Endothelial cell of umbilical vein (primary cell): ENCODE data around the gene PLXNA4. TPM values are rescaled to one million over a fixed set of nuclear protein-coding genes. Genes with fewer than 3 reads are reported as not detected.

Source experiments
- BruUV-seq: library from RNA; stranded (reverse); fragments of 400-500 nt; replicated peaks from 2 replicates; lab custom pipeline; 2021; lab: Mats Ljungman, UMichigan
- CTCF ChIA-PET: fragments of 300-600, 350-600 bp; sonication (Branson Sonifier 250); formaldehyde crosslinking; loops from one replicate; lab custom pipeline; 2021; ENCODE audit warnings: antibody characterized with exemption, inconsistent platforms; lab: Charles Lee
- POLR2A ChIA-PET: fragments of 300-600, 350-600 bp; sonication (Branson Sonifier 250); formaldehyde crosslinking; loops from one replicate; lab custom pipeline; 2021; ENCODE audit warnings: antibody characterized with exemption, inconsistent platforms; lab: Charles Lee
- DNase-seq: peaks from one replicate; pipeline ENCODE4 v3.0.0-alpha.2; 2011; ENCODE audit warnings: low read depth, low spot score
- FAIRE-seq: peaks from 2 replicates; lab custom pipeline; 2011; peaks lifted over from hg19 to GRCh38; lab: Jason Lieb, UNC
- H2AFZ ChIP-seq: 2 replicates; pipeline ENCODE4 v1.6.0; 2012; ENCODE audit warnings: low read depth, low read length, control low read depth, inconsistent platforms
- H3K27ac ChIP-seq: 2 replicates; pipeline ENCODE4 v1.5.1; 2011; ENCODE audit warnings: low read depth, mild to moderate bottlenecking, control low read depth, low read length, moderate library complexity; ENCODE audit not compliant: insufficient read depth
- H3K27me3 ChIP-seq, 2 experiments: 2 replicates each; pipeline versions ENCODE4 v1.6.0 to v1.6.1; 2011; ENCODE audit warnings: low read length in 2 of 2, mixed read lengths in 1 of 2; ENCODE audit not compliant: control insufficient read depth in 2 of 2, insufficient read depth in 2 of 2
- H3K36me3 ChIP-seq, 2 experiments: 2 replicates in 1 of 2; 3 replicates in 1 of 2; pipeline ENCODE4 v1.5.1; 2011; ENCODE audit warnings: low read length in 2 of 2, mild to moderate bottlenecking in 1 of 2, moderate library complexity in 1 of 2; ENCODE audit not compliant: control insufficient read depth in 2 of 2, insufficient read depth in 2 of 2; ENCODE audit errors: extremely low read depth in 1 of 2
- H3K4me1 ChIP-seq: 3 replicates; pipeline ENCODE4 v1.5.1; 2011; ENCODE audit warnings: mild to moderate bottlenecking, low read length; ENCODE audit not compliant: control insufficient read depth, insufficient read depth; ENCODE audit errors: extremely low read depth
- H3K4me2 ChIP-seq: 2 replicates; pipeline ENCODE4 v1.6.1; 2011; ENCODE audit warnings: low read length, control low read depth, mixed read lengths; ENCODE audit not compliant: insufficient read depth
- H3K4me3 ChIP-seq, 3 experiments: fragments of 200-600 bp in 1 of 3; sonication (generic), shearing (Covaris generic) in 1 of 3; replicated peaks in 1 of 3; 2 replicates each; pipeline ENCODE4 v1.5.1; 2011 to 2016; ENCODE audit warnings: control low read depth in 3 of 3, low read length in 3 of 3, mild to moderate bottlenecking in 2 of 3, inconsistent platforms in 1 of 3, low read depth in 1 of 3, moderate library complexity in 1 of 3; ENCODE audit not compliant: insufficient read depth in 1 of 3
- H3K79me2 ChIP-seq: 2 replicates; pipeline ENCODE4 v1.6.0; 2012; ENCODE audit warnings: low read length, inconsistent platforms; ENCODE audit not compliant: control insufficient read depth, insufficient read depth
- H3K9ac ChIP-seq: replicated peaks from 2 replicates; pipeline ENCODE3; 2011; ENCODE audit warnings: low read length, control low read depth; ENCODE audit not compliant: insufficient read depth; ENCODE audit errors: extremely low read depth
- H3K9me1 ChIP-seq: replicated peaks from 3 replicates; pipeline ENCODE4 v1.6.0; 2011; ENCODE audit warnings: mild to moderate bottlenecking, low read length; ENCODE audit not compliant: control insufficient read depth, insufficient read depth; ENCODE audit errors: extremely low read depth
- H3K9me3 ChIP-seq: replicated peaks from 2 replicates; pipeline ENCODE4 v1.5.1; 2012; ENCODE audit warnings: low read length, inconsistent platforms; ENCODE audit not compliant: control insufficient read depth, insufficient read depth
- H4K20me1 ChIP-seq: replicated peaks from 2 replicates; pipeline ENCODE3; 2011; ENCODE audit warnings: mild to moderate bottlenecking, low read length; ENCODE audit not compliant: control insufficient read depth, insufficient read depth; ENCODE audit errors: extremely low read depth
- CTCF ChIP-seq, 2 donors: IDR thresholded peaks; 1 replicate in 1 of 2; 2 replicates in 1 of 2; pipeline ENCODE4 v1.5.1; 2011; ENCODE audit warnings: low read length in 2 of 2, mild to moderate bottlenecking in 2 of 2, moderate library complexity in 2 of 2, control low read depth in 1 of 2, inconsistent platforms in 1 of 2, low read depth in 1 of 2; ENCODE audit not compliant: insufficient read depth in 1 of 2; ENCODE audit errors: extremely low read depth in 1 of 2
- EZH2 ChIP-seq: IDR thresholded peaks from 2 replicates; pipeline ENCODE4 v1.6.1; 2012; ENCODE audit warnings: borderline replicate concordance, low read depth, mild to moderate bottlenecking, moderate library complexity, low read length, inconsistent platforms; ENCODE audit not compliant: severe bottlenecking
- FOS ChIP-seq: IDR thresholded peaks from 2 replicates; pipeline ENCODE4 v1.6.1; 2011; ENCODE audit warnings: mild to moderate bottlenecking, low read length, moderate library complexity, borderline replicate concordance; ENCODE audit not compliant: insufficient read depth
- GATA2 ChIP-seq: IDR thresholded peaks from 2 replicates; pipeline ENCODE4 v1.7.0; 2011; ENCODE audit warnings: low read depth, mild to moderate bottlenecking, moderate library complexity, mixed read lengths, low read length; ENCODE audit not compliant: insufficient read length, insufficient read depth
- JUN ChIP-seq: IDR thresholded peaks from 2 replicates; pipeline ENCODE4 v1.6.1; 2011; ENCODE audit warnings: borderline replicate concordance, low read depth; ENCODE audit not compliant: insufficient read length, insufficient read depth
- MAX ChIP-seq: IDR thresholded peaks from 2 replicates; pipeline ENCODE4 v1.6.1; 2011; ENCODE audit not compliant: insufficient read depth, insufficient read length
- MYC ChIP-seq: IDR thresholded peaks from one replicate; pipeline ENCODE4 v1.6.1; 2011; ENCODE audit warnings: mild to moderate bottlenecking, low read depth, low read length
- POLR2A ChIP-seq: IDR thresholded peaks from 2 replicates; pipeline ENCODE4 v1.6.1; 2012; ENCODE audit warnings: low read depth, mild to moderate bottlenecking, control low read depth, low read length
- POLR2AphosphoS5 ChIP-seq: IDR thresholded peaks from 2 replicates; pipeline ENCODE4 v1.6.1; 2012; ENCODE audit warnings: low read depth, mild to moderate bottlenecking, control low read depth, low read length, moderate library complexity; ENCODE audit not compliant: insufficient read depth
- dilution Hi-C: fragments of 300-500 bp; cut with MboI; formaldehyde crosslinking; loops from one replicate; pipeline ENCODE4 v1.15.0; 2019; ENCODE audit warnings: low sequenced_read_pairs; ENCODE audit not compliant: extremely low pct_ligation_motif_present
- intact Hi-C: fragments of 100-400 bp; cut with micrococcal nuclease; formaldehyde crosslinking; loops from one replicate; pipeline ENCODE4 v1.10.0; 2022
- polyA plus RNA-seq, 4 experiments: library from polyadenylated mRNA; depleted of rRNA in 3 of 4; stranded (reverse) in 3 of 4; unstranded in 1 of 4; fragments of >200 nt; gene quantifications; 2 replicates each; pipeline versions ENCODE4 v1.2.1 to v1.2.3, GENCODE V29; 2011 to 2012; ENCODE audit warnings: missing spikeins in 1 of 4
- total RNA-seq: library from RNA; stranded (reverse); gene quantifications from 2 replicates; pipeline ENCODE4 v1.2.3, GENCODE V29; 2021

PLXNA4 gene
- total and polyA plus RNA-seq, 2 donors (not counting 3 experiments of a cell fraction or from before 2014, with no cell fraction given) = 12.1 to 20.4 TPM

- Histone ChIP-seq H4K20me1 (no peaks in the 10 kb centered on the region), H3K36me3 (peaks cover 0 to 6% of the 10 kb centered on the region in 2 experiments), H3K9ac (no peak overlapping the region), H3K4me2 (no peak overlapping the region), H3K9me3 (no peaks in the 10 kb centered on the region), H2AFZ (no peak overlapping the region), H3K9me1 (no peaks in the 10 kb centered on the region), H3K27ac (no peak overlapping the region), H3K4me1 (peaks cover 15% of the 10 kb centered on the region), H3K79me2 (no peaks in the 10 kb centered on the region), H3K27me3 (no peaks in the 10 kb centered on the region), H3K4me3 (no peak overlapping the region)
- dilution Hi-C loops = no loop called here
- no TSS peak for BruUV-seq
- DNase-seq = no peak
- POLR2A ChIA-PET = no interaction called here
- intact Hi-C loops = no loop called here
- FAIRE-seq = no peak
- TF ChIP-seq JUN = no peak
- no peak for TF ChIP-seq POLR2AphosphoS5
- no peak for TF ChIP-seq EZH2
- no peak for TF ChIP-seq CTCF (IDR thresholded peaks at IDR 0.05; ENCODE audit: extremely low read depth in 1 of 2, insufficient read depth in 1 of 2, low read depth in 1 of 2, low read length in 2 of 2)
- TF ChIP-seq MAX = no peak
- no peak for TF ChIP-seq MYC
- TF ChIP-seq GATA2 = no peak
- TF ChIP-seq FOS = no peak
- no peak for TF ChIP-seq POLR2A
- CTCF ChIA-PET = interaction anchor here (1.3 to 2.0 kb wide), 3 partner anchors 29 to 233 kb away, joined by 3 to 7 read pairs (median 4); no protein-coding TSS in a partner anchor
Measured at GRCh38 chr7:132551439-132551838, 24.8 kb downstream of the PLXNA4 start.
